SIG-M5 treated with dmso at 0.1 percent for 504 hours (cell line): Measurements from ENCODE around the gene CRIP1.

Experiments used
- DNase-seq: peaks from one replicate; lab custom pipeline; 2025; ENCODE audit not compliant: unreplicated experiment; lab: John Stamatoyannopoulos, UW

The CRIP1 gene

GRCh38 chr14:105492031-105492970 is 5.6 kb downstream of the CRIP1 start:
- no peak for DNase-seq

- DNase-seq, result no peak
Observed at GRCh38 chr14:105492971-105493871, 6.5 kb downstream of the CRIP1 start.

- DNase-seq, result no peak
Observed at GRCh38 chr14:105493921-105494605, 7.4 kb downstream of the CRIP1 start.

GRCh38 chr14:105494606-105494929 is 7.9 kb downstream of the CRIP1 start:
- no peak for DNase-seq

- DNase-seq, result no peak
Observed at GRCh38 chr14:105495101-105495989, 8.7 kb downstream of the CRIP1 start.

- DNase-seq, result no peak
Observed at GRCh38 chr14:105495990-105496830, 9.5 kb downstream of the CRIP1 start.

GRCh38 chr14:105496831-105497591 is 10.3 kb downstream of the CRIP1 start:
- no peak for DNase-seq

GRCh38 chr14:105497671-105498429 is 11.2 kb downstream of the CRIP1 start:
- DNase-seq, result no peak

- no peak for DNase-seq
Observed at GRCh38 chr14:105498430-105499255, 12.0 kb downstream of the CRIP1 start.

GRCh38 chr14:105499256-105500035 is 12.8 kb downstream of the CRIP1 start:
- no peak for DNase-seq

- no peak for DNase-seq
Observed at GRCh38 chr14:105500036-105500725, 13.5 kb downstream of the CRIP1 start.

GRCh38 chr14:105500726-105501101 is 14.0 kb downstream of the CRIP1 start:
- DNase-seq, result no peak

GRCh38 chr14:105501504-105502291 is 15.0 kb downstream of the CRIP1 start:
- no peak for DNase-seq

- no peak for DNase-seq
Observed at GRCh38 chr14:105502446-105503295, 16.0 kb downstream of the CRIP1 start.
